ENCODE data around the gene C8B. TPM values are rescaled to one million over a fixed set of nuclear protein-coding genes. Genes with fewer than 3 reads are reported as not detected.

C8B gene
- total RNA-seq, 1 experiment from 2014 or later = not detected

- Histone ChIP-seq H2BK20ac (ENCODE audit: low read depth, low read length, poor library complexity, severe bottlenecking) (no peak overlapping the region), H4K91ac (ENCODE audit: insufficient read length, low read depth, low read length) (no peak overlapping the region), H3K4ac (ENCODE audit: low read depth, low read length) (no peak overlapping the region), H3K27me3 (ENCODE audit: insufficient read depth, low read length) (no peaks in the 10 kb centered on the region; the same call in 1 of the 2 replicates), H3T11ph (ENCODE audit: low read length) (no peak overlapping the region), H2BK12ac (ENCODE audit: insufficient read length, low read depth, low read length) (no peak overlapping the region), H3K79me2 (ENCODE audit: insufficient read depth, low read length) (no peaks in the 10 kb centered on the region), H3K23me2 (ENCODE audit: insufficient read length, low read depth, low read length, poor library complexity, severe bottlenecking) (no peaks in the 10 kb centered on the region), H3K23ac (ENCODE audit: insufficient read length, low read depth, low read length) (no peak overlapping the region), H3K56ac (ENCODE audit: insufficient read length, low read depth, low read length) (no peak overlapping the region), H3K79me1 (ENCODE audit: insufficient read depth, low read depth, low read length, poor library complexity, severe bottlenecking) (no peaks in the 10 kb centered on the region), H4K5ac (ENCODE audit: insufficient read length, low read depth, low read length) (no peak overlapping the region), H2BK120ac (ENCODE audit: low read depth, low read length, poor library complexity, severe bottlenecking) (no peak overlapping the region), H3K27ac (ENCODE audit: insufficient read length, low read depth, low read length) (no peak overlapping the region), H2BK15ac (ENCODE audit: low read depth, low read length) (no peak overlapping the region), H3K4me2 (ENCODE audit: insufficient read depth, insufficient read length, low read length) (no peak overlapping the region), H4K8ac (replicated peaks; ENCODE audit: insufficient read length, low read depth, low read length) (no peak overlapping the region), H2BK5ac (ENCODE audit: insufficient read length, low read length) (no peak overlapping the region), H3K9me3 (ENCODE audit: control insufficient read depth, low read depth, low read length) (no peaks in the 10 kb centered on the region), H3K9ac (ENCODE audit: extremely low read depth, insufficient read length, low read length) (no peak overlapping the region), H3K18ac (ENCODE audit: insufficient read length, low read depth, low read length) (no peak overlapping the region), H3K4me1 (ENCODE audit: insufficient read depth, low read length) (no peaks in the 10 kb centered on the region), H3K14ac (ENCODE audit: insufficient read depth, low read length) (no peak overlapping the region), H4K20me1 (ENCODE audit: control insufficient read depth, insufficient read depth, insufficient read length) (no peaks in the 10 kb centered on the region), H2AK5ac (ENCODE audit: insufficient read length, low read length) (no peak overlapping the region), H2AFZ (ENCODE audit: low read length) (no peak overlapping the region)
- WGBS (ENCODE audit: extremely low coverage, insufficient read length, low lambda C conversion rate) = no CpG with 5 or more reads among the region's 1 CpG
- Mint-ChIP-seq H3K36me3 (ENCODE audit: insufficient read depth in 1 of 3, low read depth in 3 of 3) (no peaks in the 10 kb centered on the region), H3K27me3 (ENCODE audit: low read depth) (no peaks in the 10 kb centered on the region), H3K4me1 (peaks cover 21 to 25% of the 10 kb centered on the region in 2 experiments), H3K27ac (no peak overlapping the region), H3K4me3 (no peak overlapping the region), H3K9me3 (no peaks in the 10 kb centered on the region; a peak in 1 of 5 replicates)
- no peak for TF ChIP-seq CTCF (conservative IDR thresholded peaks at IDR 0.05)
- no peak for DNase-seq
Measured at GRCh38 chr1:56922507-56922906, 43.3 kb downstream of the C8B start.

All from H9 (cell line).